GM19438 (cell line): ENCODE data around the gene TMEM9.
A peak's percentile ranks its signal among the peaks of the same experiment; 100 is the strongest.

ENCODE experiments used
- ATAC-seq: cut with Tn5 transposase; IDR thresholded peaks from one replicate; pipeline ENCODE4 v1.9.1; 2021; ENCODE audit warnings: low read depth; ENCODE audit not compliant: unreplicated experiment

Gene TMEM9

DNA sequence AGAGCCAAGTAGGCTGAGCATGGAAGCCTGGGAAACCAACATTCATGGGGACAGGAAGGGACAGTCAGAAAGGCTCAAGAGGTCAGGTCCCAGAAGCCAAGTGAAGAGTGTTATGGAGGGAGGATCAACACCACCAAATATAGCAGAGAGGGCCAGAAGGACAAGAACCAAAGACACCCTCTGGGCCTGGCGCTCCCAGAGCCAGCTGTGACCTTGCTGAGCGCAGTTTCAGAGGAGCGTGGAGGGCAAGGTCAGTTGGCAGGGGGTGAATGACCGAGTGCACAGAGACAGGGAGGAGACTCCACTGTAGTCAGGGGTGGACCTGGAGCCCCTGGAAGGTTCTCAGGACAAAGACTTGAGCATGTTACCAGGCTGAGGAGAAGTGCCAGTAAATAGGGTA, 22.9 kb downstream of the TMEM9 start:
- no peak for ATAC-seq

DNA sequence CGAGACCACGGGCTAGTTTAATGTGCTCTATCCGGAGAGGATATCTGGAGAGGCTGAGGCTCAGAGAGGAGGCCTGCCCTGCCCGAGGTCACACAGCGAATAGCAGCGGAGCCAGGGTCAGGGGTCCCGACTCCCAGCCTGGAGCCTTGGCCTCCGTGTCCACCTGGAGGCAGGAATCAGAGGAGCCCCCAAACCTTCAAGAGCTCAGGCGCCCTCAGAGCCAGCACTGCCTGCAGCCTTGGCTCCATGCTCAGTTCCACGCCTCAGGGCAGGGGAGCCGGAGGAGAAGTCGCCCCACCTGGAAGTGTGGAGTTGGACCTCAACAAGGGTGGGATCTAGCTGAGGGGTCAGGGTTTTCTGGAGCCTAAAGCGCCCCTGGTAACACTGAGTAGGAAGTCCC, 25.3 kb downstream of the TMEM9 start:
- no peak for ATAC-seq

DNA sequence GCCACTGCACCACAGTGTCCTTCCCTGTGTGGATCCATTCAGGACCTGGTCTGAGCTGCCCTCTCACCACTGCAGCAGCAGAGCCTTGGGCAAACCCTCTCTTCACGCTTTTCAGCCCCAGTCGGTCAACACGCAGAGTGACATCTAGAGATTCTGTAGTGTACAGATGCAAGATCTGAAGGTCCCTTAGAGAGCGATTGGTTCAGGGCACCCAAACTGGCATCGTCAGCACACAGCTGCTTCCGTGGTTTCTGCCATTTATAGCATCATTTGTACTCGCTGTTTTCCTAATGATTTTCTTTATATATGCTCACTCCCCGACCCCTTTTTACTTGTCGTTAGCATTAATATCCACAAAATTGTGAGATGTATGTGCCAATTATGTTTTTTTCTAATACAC, 25.8 kb downstream of the TMEM9 start:
- no peak for ATAC-seq

DNA sequence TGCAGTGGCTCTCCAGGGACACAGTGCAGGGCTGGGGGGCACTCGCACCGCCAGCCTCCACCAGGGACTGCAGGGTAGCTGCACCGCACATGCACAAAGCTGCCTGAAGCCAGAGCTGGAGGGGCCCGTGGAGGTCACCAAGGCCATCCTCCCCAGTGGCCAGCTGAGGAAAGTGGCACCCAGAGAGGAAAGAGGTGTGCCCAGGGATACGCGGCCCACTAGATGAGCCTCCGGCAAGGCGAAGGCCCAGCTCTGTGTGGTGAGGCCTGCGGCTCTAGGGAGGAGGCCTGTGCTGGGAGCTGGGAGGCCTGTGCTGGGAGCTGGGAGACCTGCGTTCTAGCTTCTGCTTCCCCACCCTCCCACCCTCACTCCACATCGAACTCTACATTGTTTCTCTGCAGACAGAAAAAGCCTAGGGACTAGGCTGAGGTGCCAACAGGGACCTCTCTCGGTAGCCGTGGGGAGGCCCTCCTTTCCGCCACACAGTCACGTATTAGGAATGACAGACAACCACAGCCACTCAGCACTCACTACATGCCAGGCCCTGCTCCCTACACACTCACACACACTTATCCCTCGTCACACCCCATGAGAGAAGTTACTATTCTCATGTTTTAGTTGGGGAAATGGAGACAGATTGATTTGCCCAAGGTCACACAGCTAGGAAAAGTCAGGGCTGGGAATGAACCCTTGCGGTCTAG, 26.4 kb downstream of the TMEM9 start:
- no peak for ATAC-seq

DNA sequence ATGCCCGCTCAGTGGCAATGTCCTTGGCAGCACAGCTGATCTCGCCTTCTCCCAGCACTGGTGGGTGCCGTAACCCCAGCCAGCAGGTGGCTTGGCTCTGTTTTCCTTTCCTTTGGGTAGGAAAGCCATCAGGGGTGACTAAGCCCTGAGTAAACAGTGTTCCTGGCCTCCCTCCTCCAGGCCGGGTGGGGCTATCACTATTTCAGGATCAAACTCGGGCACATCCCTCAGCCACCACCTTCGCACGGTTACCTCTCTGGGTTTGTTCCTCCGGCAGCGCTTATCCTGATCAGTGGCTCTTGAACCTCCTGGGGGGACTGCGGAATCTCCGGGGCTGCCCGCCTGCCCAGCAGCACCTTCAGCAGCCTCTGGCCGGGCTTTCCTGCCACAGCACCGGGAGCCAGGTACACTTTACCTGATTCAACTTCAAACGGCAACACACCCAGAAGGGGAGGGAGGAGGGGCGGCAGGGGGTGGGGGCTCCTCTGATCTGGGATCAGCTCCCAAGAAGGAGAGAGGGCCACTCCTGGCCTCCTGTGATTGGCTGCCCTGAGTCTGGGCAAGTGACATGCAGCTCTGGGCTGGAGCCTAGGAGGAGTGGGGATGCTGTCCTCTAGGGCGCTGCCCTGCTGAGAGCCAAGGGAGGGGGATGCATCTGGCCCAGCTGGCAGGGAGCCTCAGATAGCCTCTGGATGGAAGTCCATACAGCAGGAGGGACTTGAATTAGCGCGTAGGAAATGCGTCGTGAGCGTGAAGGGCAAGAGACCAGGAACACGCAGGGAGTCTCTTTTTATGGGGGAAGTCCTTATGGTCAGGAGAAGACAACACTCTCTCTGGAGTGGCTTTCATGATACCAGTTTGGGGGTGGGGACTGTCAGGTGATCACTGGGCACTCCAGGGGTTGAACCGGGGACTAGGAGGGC, 27.2 kb downstream of the TMEM9 start, which contains the start of gene ASCL5:
TSS of gene ASCL5 (minus strand) at position 353 of the 923 bp plus-strand sequence. CDS start 11,812 bp downstream, outside the sequence.
- ATAC-seq: no peak

DNA sequence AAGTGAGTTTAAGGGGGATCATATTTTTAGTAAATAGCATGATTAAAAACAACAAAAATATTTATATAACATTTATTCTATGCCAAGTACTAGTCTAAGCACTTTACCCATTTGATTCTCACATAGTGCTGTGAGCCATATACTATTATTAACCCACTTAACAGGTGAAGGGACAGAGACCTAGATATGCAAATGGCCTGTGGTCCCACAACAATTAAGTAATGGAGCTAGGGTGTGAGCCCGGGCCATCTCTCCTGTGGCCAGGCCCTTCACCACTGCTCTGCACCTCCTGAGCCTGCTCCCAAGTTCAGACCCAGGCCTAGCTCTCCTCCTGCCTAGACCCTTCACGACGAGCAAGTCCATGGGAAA, 27.8 kb downstream of the TMEM9 start:
- ATAC-seq: no peak

DNA sequence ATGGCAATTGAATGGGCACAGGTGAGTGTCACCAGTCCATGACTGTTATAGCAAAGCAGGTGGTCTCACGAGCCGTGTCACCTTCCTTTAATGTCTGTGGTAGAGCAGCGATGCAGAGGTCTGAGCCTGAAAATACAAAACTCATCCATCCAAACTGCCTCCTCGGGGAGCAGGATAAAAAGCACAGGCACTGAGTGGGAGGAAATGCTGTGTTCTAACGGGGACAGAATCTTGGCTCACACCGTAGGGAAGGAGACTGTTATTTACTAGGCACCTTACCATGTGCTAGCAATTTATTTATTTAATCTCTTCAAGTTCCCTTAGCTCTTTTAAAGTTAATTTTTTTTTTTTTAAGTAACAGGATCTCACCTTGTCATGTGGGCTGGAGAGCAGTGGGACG, 28.5 kb downstream of the TMEM9 start:
- no peak for ATAC-seq

DNA sequence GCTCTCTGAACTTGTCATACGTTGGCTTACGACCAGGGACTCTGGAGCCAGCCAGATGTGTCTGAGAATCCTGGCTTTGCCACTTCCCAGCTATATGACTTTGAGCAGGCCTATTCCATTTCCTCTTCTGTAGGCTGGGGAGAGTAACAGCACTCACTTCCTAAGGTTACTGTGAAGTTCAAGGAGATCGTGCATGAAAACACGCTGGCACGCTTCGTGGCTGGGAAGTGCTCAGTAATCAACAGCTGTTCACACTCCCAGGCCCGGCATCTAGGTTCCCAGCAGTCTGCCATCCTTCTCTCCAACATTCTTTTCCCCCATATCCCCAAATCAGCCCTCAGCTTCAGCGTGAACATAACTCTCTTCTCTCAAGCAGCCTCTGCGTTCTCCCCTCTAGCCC, 29.3 kb downstream of the TMEM9 start:
- no peak for ATAC-seq

DNA sequence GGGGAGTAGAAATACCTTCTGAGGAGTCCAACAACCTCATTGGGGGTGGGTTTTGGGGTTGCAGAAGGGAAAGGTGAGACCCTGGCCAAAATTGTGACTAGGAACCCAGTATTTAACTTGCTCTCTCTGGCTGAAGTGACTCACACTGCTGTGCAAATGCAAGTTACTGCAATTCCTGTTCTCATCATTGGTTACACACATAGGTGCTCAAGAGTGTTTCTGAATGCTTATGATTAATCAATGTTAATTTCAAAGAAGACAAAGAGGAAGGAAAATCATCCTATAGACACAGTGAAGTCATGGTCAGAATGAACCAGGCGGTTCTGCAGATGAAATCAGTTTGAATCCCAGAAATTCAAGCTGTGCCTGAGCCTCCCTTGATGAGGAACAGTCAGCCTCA, 30.4 kb downstream of the TMEM9 start:
- ATAC-seq: no peak

DNA sequence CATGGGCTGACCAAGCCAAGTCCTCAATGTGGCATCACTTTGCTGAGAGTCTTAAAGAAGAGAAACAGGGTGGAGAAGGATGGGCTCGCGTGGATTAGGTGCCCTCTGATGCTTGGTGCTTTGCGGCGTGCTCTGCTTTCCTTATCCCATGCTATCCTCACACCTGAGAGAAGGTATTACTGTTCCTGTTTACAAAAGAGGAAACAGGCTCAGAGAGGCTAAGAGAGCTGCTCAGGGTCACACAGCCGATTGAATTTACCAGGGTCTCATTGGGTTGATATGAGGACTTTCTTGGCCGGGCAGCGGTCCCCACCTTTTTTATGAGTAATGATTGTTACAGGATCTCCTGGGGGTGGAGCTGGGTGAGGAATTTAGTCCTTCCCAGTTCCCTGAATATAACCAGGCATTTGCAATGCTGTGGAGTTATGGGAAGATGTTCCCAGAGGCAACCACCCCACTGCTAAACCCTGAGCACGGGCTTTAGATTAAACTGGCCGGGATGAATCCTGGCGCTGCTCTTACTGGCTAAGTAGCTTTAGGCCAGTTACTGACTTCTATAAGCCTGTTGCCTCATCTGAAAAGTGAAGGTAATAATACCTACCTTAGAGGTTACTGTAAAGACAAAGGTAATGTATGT, 31.8 kb downstream of the TMEM9 start:
- no peak for ATAC-seq

DNA sequence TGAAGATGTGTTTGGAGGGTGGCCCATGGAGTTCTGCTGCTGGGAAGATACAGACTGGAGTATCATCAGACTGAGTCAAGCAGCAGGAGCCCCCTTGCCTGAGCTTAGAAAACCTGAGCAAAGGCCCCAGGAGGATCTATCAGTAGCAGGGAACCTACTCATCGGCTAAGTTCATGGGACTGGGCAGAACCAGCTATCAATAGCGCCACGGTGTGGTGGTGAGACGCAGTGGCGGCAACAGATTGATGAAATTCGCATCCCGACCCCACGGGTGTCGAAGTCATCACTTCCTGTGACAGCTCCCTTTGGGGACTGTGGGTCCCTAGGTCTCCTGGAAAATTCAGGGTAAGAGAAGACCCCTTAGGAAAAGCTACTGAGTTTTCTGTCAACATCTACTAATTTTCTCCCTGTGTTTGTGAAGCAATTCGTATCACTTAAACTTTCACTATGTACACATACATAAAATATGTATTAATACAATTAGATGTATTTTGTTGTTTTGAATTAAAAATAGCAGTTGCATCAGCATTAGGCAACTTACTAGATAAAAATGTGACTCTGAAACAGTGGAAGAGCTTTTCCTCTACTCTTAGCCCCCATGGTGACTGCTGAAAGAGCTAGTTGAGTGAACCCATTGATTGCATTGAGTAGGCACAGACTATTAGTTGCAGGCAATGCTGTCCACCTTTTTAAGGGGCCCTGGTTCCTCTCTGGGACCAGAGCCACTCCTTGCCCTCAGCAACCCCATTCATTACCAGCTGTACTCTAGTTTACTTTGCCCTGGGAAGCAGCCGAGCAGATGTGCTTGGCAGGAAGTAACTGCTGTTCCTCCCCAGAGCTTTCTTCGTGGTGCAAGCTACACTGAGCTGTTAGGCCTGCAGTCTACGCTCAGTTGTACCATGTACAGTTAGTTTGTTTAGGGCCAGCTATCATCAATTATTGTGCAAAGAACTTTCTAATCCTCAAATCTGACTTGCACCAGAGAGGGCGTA, 34.8 kb downstream of the TMEM9 start:
- ATAC-seq: no peak

DNA sequence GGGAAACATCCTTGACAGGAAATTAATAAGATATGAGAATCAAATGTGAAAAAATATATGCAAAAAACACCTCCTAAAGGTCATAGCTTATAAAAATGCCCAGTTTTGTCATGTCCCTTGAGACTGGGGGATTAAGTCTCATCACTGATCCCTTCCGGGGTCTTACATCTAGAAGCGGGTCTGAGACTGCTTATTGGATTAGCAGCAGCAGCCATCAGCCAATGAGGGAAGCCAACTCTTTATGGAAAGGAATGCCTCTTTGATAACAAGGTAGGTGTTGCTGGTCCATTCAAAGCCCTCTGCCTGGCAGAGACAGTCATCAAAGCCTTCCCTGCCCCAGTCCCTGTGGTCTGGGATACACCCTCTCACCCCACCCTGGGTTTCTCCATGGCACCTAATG, 38.2 kb downstream of the TMEM9 start:
- ATAC-seq: no peak

DNA sequence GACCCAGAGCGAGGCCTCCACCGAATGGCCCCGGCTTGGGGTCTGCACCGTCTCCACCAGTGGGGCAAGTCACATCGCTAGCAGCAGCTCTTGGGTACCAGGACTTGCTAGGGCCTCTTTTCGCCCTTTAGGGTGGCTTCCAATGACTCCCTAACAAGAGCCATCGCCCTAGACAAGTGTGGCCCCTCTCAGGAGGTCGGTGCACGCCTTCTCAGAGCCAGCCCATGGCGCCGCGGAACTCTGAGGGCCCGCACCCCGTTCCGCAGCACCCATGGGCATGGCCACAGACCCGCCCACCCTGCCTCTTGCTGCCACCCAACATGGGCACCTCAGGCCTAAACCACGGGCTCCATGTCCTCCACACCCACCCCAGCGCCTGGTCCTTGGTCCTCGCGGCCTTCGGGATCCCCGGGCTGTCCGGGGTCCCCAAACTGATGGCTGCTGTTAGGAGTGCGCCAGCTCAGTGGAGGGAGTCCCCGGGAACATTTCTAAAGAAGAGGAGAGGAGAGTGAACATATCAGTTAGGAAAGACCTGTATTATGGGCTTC, 38.8 kb downstream of the TMEM9 start:
- ATAC-seq: no peak

DNA sequence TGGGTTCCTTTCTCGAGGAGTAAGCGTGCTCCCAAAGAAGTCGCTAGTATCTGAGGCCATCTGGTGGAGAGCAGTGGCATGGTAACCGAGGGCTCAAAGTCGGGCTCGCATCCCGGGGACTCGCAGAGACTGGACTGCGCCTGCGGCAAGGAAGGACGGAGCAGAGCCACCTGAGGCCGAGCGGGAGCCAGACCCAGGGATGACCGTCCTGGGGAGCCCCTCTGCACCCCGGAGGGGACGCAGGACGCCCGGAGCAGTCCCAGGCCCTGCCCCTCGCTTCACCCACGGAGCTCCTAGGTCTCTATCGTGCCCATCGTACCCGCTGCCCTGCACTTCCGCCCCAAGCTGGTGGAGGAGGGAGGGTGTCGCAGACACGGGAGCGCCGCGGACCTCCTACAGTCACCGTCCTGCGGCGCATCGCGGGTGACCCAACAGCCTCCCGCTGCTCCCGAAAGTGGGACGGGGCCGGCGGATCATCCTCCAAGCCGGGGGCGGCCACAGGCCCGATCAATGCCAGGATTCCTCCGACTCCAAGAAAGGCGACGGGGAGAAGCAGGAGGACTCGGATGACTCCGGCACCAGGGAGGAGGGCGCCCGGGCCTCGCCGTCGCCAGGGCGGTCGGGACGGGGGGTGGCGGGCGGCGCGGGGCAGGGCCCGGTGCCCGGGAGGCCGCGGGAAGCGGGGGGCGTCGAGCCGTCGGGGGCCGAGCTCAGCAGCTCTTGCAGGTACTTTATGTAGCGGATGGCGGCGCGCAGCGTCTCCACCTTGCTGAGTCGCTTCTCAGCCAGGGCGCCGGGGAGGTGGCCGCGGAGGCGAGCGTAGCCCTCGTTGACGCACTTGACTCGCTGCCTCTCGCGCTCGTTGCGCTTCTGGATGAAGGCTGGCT, 39.8 kb downstream of the TMEM9 start:
- peak; percentile 91 for ATAC-seq

DNA sequence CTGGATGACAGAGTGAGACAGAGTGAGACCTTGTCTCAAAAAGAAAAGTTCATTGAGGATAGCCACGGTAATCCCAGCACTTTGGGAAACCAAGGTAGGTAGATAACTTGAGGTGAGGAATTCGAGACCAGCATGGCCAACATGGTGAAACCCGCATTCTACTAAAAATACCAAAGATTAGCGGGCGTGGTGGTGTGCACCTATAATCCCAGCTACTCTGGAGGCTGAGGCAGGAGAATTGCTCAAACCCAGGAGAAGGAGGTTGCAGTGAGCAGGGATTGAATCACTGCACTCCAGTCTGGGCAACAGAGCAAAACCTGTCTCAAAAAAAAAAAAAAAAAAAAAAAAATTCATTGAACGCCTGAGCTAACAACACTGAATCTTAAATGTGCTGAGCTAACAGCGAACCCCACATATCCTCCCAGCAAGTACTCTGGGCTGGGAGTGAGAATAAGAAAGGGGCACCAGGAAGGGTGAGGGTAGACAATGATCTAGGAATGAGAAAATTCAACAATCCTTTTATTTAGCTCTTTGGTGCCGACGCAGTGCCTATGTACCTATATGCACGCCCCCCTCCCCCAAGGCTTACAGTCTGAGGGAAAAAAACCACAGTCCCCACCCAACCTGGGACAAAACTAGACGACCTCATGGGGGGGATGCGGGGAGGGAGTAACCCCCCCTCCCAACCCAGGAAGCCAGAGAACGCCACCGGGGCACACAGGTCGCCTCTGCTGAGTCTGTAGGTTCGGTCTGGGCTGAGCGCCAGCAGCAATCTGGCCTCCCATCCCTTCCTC, 40.6 kb downstream of the TMEM9 start:
- no peak for ATAC-seq

DNA sequence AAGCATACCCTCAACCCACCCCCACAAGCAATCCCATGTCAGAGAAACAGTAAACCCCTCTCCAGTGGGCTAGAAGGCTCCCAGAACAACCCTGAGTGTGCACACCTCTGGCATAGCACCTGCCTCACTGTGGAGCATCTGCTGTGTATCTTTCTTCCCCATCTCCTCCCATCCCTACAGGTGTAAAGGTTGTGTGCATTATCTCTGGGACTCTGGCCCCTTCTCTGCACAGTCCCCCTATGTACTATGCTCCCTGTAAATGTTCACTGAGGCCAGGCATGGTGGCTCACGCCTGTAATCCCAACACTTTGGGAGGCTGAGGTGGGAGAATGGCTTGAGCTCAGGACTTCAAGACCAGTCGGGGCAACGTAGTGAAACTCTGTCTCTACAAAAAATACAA, 41.3 kb downstream of the TMEM9 start:
- ATAC-seq: no peak

DNA sequence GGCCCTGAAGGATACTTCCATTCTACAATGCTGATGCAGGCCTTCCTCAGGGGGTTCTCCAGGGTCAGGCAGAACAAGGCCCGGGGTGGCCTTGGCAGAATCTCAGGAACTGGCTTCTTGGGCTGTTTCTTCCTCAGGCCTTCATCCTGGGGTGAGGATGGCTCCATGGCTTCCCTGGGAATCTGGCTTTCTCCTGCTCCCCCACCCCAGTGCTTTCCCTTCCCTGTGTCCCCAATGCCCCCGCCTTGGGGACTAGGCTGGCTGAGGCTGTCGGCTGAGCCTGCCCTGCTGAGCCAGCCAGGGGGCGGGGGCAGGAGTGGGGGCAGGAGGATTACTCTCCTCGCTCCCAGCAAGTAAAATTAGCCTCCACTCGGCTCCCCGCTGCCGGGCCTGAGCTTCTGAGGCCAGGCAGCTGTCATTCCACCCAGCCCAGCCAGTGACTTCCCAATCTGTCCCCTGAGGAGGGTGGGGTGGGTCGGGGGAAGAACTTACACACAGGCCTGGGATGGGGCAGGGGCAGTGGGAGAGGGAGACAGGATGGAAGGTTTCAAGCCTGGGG, 42.0 kb downstream of the TMEM9 start, which contains the start of gene CACNA1S:
TSS of gene CACNA1S (minus strand) at position 254 of the 559 bp plus-strand sequence. CDS start at position 167, 87 bp downstream.
- ATAC-seq: no peak

DNA sequence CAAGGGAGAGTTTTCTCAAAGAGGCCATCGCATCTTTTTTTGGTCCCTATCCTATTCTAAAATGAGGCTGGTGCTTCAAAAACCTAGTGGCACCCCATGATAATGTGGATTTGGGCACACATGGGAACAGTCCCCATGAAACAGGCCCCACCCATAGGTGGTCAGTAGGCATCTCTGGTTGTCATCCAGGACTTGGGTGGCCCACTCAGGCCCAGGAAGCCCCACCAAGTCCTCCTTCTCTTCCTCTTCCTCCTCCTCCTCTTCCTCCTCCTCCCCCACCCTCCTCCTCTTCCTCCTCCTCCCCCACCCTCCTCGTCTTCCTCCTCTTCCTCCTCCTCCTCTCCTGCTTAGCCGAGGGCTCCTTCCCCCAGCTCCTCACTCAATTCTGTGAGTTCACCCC, 42.6 kb downstream of the TMEM9 start:
- no peak for ATAC-seq
